Tibial nerve (tissue), 4 donors: ENCODE measurements around the gene LAYN. TPM values are rescaled to one million over a fixed set of nuclear protein-coding genes. Genes with fewer than 3 reads are reported as not detected.

ENCODE experiments used
- DNase-seq, 2 donors: peaks; one replicate each; pipeline ENCODE4 v3.0.0-alpha.2; 2019; ENCODE audit warnings: low spot score in 2 of 2
- H3K27ac ChIP-seq, 4 donors: fragments of 200-600 bp; sonication (generic) in 3 of 4; one replicate each; pipeline ENCODE4 v1.5.1; 2017 to 2019; ENCODE audit warnings: mild to moderate bottlenecking in 1 of 4
- H3K27me3 ChIP-seq, 2 donors: fragments of 200-600 bp; sonication (generic) in 1 of 2; one replicate each; pipeline versions ENCODE4 v1.5.1 to v1.6.0; 2017 to 2019
- H3K36me3 ChIP-seq, 3 donors: fragments of 200-600 bp; sonication (generic); one replicate each; pipeline ENCODE4 v1.5.1; 2018 to 2019
- H3K4me1 ChIP-seq, 4 donors: fragments of 200-600 bp; sonication (generic) in 3 of 4; one replicate each; pipeline ENCODE4 v1.5.1; 2017 to 2019
- H3K4me3 ChIP-seq, 4 donors: fragments of 200-600 bp; sonication (generic) in 3 of 4; one replicate each; pipeline ENCODE4 v1.5.1; 2017 to 2019; ENCODE audit warnings: mild to moderate bottlenecking in 1 of 4, moderate library complexity in 1 of 4
- H3K9me3 ChIP-seq, 4 donors: fragments of 200-600 bp; sonication (generic) in 3 of 4; one replicate each; pipeline ENCODE4 v1.5.1; 2017 to 2019
- EP300 ChIP-seq, 2 donors: sonication (generic); formaldehyde crosslinking; IDR thresholded peaks; one replicate each; pipeline ENCODE4 v1.6.1; 2017; ENCODE audit warnings: antibody characterized with exemption in 2 of 2, mild to moderate bottlenecking in 1 of 2
- POLR2A ChIP-seq, 2 donors: fragments of 450-650 bp; IDR thresholded peaks; one replicate each; pipeline ENCODE4 v1.6.1; 2017; ENCODE audit warnings: antibody characterized with exemption in 2 of 2, mild to moderate bottlenecking in 2 of 2, moderate library complexity in 2 of 2
- WGBS, 2 donors: methylation state at CpG; one replicate each; pipeline ENCODE4 v1.1.5; 2018; 5-methylcytosine and 5-hydroxymethylcytosine counted together
- total RNA-seq, 4 donors: library from RNA; depleted of rRNA; stranded (reverse); fragments of >200 nt; gene quantifications; one replicate each; pipeline ENCODE4 v1.1.0, GENCODE V29; 2016
- TF ChIP-seq, protein P1 (sequence below), 5 experiments: fragments of 200-600 bp in 3 of 5; fragments of 450-650 bp in 2 of 5; sonication (generic) in 3 of 5; IDR thresholded peaks; one replicate each; pipeline ENCODE4 v1.5.1; 2016 to 2019; ENCODE audit warnings: antibody characterized with exemption in 5 of 5, mild to moderate bottlenecking in 3 of 5, moderate library complexity in 2 of 5

The LAYN gene
- total RNA-seq, 4 donors from 2014 or later = 4.6 to 20.1 (median 5.2) TPM

DNA sequence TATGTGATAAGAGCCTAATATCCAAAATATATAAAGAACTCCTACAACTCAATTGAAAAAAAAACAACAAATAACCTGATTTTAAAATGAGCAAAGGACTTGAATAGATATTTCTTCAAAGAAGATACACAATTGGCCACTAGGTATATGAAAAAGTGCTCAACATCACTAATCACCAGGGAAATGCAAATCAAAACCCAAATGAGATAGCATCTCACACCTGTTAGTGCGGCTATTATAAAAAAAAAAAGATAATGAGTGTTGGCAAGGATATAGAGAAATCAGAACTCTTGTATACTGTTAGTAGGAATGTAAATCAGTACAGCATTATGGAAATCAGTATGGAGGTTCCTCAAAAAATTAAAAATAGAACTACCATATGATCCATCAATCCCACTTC, 55.8 kb downstream of the LAYN start:
- no peak overlapping the region for H3K27ac ChIP-seq
- no peaks in the 10 kb centered on the region for H3K36me3 ChIP-seq
- WGBS, 2 donors = 92 to 93% methylated on average over 1 of the region's 1 CpG
- TF ChIP-seq, protein P1, sequence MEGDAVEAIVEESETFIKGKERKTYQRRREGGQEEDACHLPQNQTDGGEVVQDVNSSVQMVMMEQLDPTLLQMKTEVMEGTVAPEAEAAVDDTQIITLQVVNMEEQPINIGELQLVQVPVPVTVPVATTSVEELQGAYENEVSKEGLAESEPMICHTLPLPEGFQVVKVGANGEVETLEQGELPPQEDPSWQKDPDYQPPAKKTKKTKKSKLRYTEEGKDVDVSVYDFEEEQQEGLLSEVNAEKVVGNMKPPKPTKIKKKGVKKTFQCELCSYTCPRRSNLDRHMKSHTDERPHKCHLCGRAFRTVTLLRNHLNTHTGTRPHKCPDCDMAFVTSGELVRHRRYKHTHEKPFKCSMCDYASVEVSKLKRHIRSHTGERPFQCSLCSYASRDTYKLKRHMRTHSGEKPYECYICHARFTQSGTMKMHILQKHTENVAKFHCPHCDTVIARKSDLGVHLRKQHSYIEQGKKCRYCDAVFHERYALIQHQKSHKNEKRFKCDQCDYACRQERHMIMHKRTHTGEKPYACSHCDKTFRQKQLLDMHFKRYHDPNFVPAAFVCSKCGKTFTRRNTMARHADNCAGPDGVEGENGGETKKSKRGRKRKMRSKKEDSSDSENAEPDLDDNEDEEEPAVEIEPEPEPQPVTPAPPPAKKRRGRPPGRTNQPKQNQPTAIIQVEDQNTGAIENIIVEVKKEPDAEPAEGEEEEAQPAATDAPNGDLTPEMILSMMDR (IDR thresholded peaks at IDR 0.05) = no peak
- no peak for TF ChIP-seq POLR2A (IDR thresholded peaks at IDR 0.05)
- no peak for TF ChIP-seq EP300 (IDR thresholded peaks at IDR 0.05)
- H3K9me3 ChIP-seq = no peaks in the 10 kb centered on the region
- peaks cover 0 to 14% (median 0%) of the 10 kb centered on the region in 4 donors for H3K4me1 ChIP-seq
- no peak overlapping the region for H3K4me3 ChIP-seq
- DNase-seq = no peak
- no peaks in the 10 kb centered on the region for H3K27me3 ChIP-seq

DNA sequence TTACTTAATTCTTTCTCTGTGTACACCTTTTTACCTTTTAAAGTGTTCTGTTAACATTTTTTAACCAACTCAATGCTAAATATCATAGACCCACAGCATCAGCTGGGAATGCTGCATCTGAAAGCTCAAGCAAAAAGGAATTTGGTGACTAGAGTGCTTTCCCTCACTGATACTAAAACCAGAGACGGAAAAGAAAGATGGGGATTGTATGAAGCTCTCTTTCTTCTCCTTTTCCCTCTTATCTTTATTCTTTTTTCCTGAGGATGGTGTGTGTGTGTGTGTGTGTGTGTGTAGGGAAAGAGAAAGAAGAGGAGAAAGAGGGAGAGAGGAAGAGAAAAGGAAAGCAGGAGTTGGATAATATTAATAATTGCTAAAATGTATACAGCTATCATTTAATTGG, 57.6 kb downstream of the LAYN start:
- no peaks in the 10 kb centered on the region for H3K36me3 ChIP-seq
- TF ChIP-seq EP300 (IDR thresholded peaks at IDR 0.05) = no peak
- TF ChIP-seq POLR2A (IDR thresholded peaks at IDR 0.05) = no peak
- TF ChIP-seq, protein P1 (IDR thresholded peaks at IDR 0.05) = no peak
- no peaks in the 10 kb centered on the region for H3K27me3 ChIP-seq
- WGBS, 2 donors = 24 to 32% methylated on average over 1 of the region's 1 CpG
- H3K27ac ChIP-seq = peak overlapping the region in 2 of 4 donors; percentile 45 to 52
- H3K4me1 ChIP-seq = peaks cover 0 to 18% (median 0%) of the 10 kb centered on the region in 4 donors
- no peak for DNase-seq
- H3K4me3 ChIP-seq = peak overlapping the region in 1 of 4 donors; percentile 22
- no peaks in the 10 kb centered on the region for H3K9me3 ChIP-seq

DNA sequence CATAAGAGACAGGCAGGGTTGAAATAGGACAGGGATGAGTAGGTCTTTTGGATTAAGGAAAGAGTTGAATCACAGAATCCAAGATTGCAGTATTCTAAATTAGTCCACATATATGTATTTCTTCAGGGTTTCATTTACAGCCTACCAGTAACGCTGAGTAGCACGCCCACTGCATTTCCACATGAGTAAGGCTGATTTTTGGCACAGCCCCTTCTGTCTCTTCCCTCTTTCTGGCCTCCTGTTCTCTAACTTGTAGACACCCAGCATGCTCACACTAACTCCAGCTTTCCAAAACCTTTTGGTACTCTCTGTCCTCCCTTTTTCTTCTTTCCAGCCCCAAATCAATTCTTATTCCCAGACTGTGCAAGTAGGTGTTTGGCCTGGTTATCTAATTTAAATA, 58.0 kb downstream of the LAYN start:
- TF ChIP-seq EP300 (IDR thresholded peaks at IDR 0.05) (no peak), POLR2A (IDR thresholded peaks at IDR 0.05) (no peak)
- TF ChIP-seq, protein P1 (IDR thresholded peaks at IDR 0.05) = no peak
- no peaks in the 10 kb centered on the region for H3K27me3 ChIP-seq
- peaks cover 0 to 20% (median 1%) of the 10 kb centered on the region in 4 donors for H3K4me1 ChIP-seq
- no peak for DNase-seq
- H3K36me3 ChIP-seq = no peaks in the 10 kb centered on the region
- 34 to 46% methylated on average over 2 of the region's 2 CpGs for WGBS, 2 donors
- no peaks in the 10 kb centered on the region for H3K9me3 ChIP-seq
- H3K4me3 ChIP-seq = no peak overlapping the region
- peak overlapping the region in 2 of 4 donors; percentile 45 to 52 for H3K27ac ChIP-seq

DNA sequence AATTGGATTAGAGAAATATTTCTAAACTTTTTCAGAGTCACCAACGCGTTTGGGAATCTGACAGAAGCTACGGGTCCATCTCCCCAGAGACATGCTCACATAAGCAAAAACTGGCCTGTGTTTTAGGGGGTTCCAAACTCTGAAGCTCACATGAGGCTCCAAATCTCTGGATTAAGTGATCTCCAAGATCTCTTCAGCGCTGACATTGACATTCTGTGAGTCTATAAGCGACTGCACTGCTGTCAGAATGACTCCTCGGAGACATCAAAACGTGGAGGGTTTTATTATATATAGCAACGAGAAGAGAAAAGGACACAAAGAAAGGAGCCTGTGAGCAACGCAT, 61.1 kb downstream of the LAYN start:
- TF ChIP-seq EP300 (IDR thresholded peaks at IDR 0.05) (no peak), POLR2A (IDR thresholded peaks at IDR 0.05) (no peak)
- TF ChIP-seq, protein P1 (IDR thresholded peaks at IDR 0.05) = no peak
- peaks cover 0 to 51% (median 13%) of the 10 kb centered on the region in 4 donors for H3K4me1 ChIP-seq
- H3K9me3 ChIP-seq = no peaks in the 10 kb centered on the region
- DNase-seq = no peak
- peak overlapping the region; percentile 97 to 99 (median 98) for H3K27ac ChIP-seq
- 10 to 13% methylated on average over 9 of the region's 9 CpGs for WGBS, 2 donors
- H3K36me3 ChIP-seq = no peaks in the 10 kb centered on the region
- H3K27me3 ChIP-seq = no peaks in the 10 kb centered on the region
- peak overlapping the region; percentile 43 to 96 (median 79) for H3K4me3 ChIP-seq

DNA sequence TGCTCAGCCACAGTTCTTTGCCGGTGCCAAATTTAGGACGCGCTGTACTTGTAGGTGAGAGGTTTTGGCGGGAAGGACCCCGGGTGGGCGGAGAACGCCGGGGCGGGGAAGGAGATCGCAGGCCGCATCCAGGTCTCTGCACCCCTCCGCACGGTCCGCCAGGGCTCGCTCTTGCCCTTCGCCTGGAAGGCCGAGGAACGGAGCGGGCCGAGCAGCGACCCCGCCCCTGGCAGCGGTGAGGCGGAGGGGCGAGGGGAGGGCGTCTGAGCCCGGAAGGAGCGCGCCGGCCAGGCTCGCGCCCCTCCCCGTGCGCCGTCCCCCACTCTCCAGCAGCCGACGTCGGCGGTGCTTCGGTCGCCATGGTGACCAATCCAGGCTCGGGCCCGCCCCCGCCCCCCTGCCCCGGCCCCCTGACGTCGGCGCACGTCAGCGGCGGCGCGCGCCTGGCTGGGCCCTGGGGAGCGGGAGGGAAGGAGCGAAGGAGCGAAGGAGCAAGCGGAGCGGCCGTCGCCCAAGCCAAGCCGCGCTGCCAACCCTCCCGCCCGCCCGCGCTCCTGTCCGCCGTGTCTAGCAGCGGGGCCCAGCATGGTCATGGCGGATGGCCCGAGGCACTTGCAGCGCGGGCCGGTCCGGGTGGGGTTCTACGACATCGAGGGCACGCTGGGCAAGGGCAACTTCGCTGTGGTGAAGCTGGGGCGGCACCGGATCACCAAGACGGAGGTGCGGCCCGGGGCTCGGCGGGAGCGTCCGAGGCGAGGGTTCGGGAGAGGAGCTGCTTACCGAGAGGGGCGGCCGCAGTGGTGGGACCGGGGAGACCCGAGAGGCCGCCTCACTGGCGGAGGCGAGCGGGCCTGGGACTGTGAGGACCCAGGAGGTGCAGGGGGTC, 61.7 kb downstream of the LAYN start, which contains the start of gene SIK2:
TSS of gene SIK2 (plus strand) at position 471 of the 886 bp plus-strand sequence. CDS start at position 586, 115 bp downstream.
- no peaks in the 10 kb centered on the region for H3K36me3 ChIP-seq
- 1% methylated on average over 51 to 55 of the region's 100 CpGs for WGBS, 2 donors
- peak; percentile 88 to 89 for DNase-seq
- no peaks in the 10 kb centered on the region for H3K27me3 ChIP-seq
- no peaks in the 10 kb centered on the region for H3K9me3 ChIP-seq
- TF ChIP-seq EP300 (IDR thresholded peaks at IDR 0.05) = peak in 1 of 2 donors; percentile 98
- peak in 1 of 2 donors; percentile 50 for TF ChIP-seq POLR2A (IDR thresholded peaks at IDR 0.05)
- TF ChIP-seq, protein P1 (IDR thresholded peaks at IDR 0.05) = peak; percentile 83 to 99 (median 95)
- H3K4me3 ChIP-seq = peak within 1 kb of the TSS; percentile 69 to 96 (median 81)
- H3K27ac ChIP-seq = peak within 1 kb of the TSS; percentile 97 to 99 (median 98)
- peaks cover 0 to 57% (median 13%) of the 10 kb centered on the region in 4 donors for H3K4me1 ChIP-seq
